CD4-positive, alpha-beta memory T cell (primary cell): ENCODE results near the gene HAPSTR1. TPM values are rescaled to one million over a fixed set of nuclear protein-coding genes. Genes with fewer than 3 reads are reported as not detected.
"Not testable (repeated sequence)": the region's sequence is repeated elsewhere in the genome, so short reads cannot be mapped to it uniquely, and the experiment has no call there.

ENCODE experiments used
- CTCF ChIA-PET: fragments of 350-600 bp; sonication (Branson Sonifier 250); formaldehyde crosslinking; loops from one replicate; lab custom pipeline; 2021; ENCODE audit warnings: inconsistent platforms; ENCODE audit not compliant: partially characterized antibody; lab: Charles Lee
- POLR2A ChIA-PET: fragments of 350-600 bp; sonication (Branson Sonifier 250); formaldehyde crosslinking; loops from one replicate; lab custom pipeline; 2021; ENCODE audit not compliant: partially characterized antibody; lab: Charles Lee
- DNase-seq, 5 donors: peaks; one replicate each; pipeline versions ENCODE4 v3.0.0 to v3.0.0-alpha.2; 2020 to 2022; ENCODE audit warnings: mixed read lengths in 1 of 5
- H3K27ac ChIP-seq: one replicate; pipeline ENCODE4 v1.7.0; 2013; ENCODE audit warnings: low read depth, low read length
- H3K27me3 ChIP-seq: 2 replicates; pipeline ENCODE4 v1.7.0; 2013; ENCODE audit warnings: mild to moderate bottlenecking, low read length, moderate library complexity; ENCODE audit not compliant: insufficient read depth
- H3K36me3 ChIP-seq: 2 replicates; pipeline ENCODE4 v1.7.0; 2013; ENCODE audit warnings: mild to moderate bottlenecking, low read length, moderate library complexity; ENCODE audit not compliant: insufficient read depth
- H3K4me1 ChIP-seq: 2 replicates; pipeline ENCODE4 v1.7.0; 2013; ENCODE audit warnings: mild to moderate bottlenecking, low read length, moderate library complexity; ENCODE audit not compliant: insufficient read depth
- H3K4me3 ChIP-seq, 2 donors: one replicate each; pipeline ENCODE4 v1.7.0; 2013; ENCODE audit warnings: low read length in 2 of 2, mild to moderate bottlenecking in 1 of 2
- H3K9me3 ChIP-seq, 2 donors: one replicate each; pipeline ENCODE4 v1.7.0; 2013; ENCODE audit warnings: low read length in 2 of 2, control low read depth in 1 of 2; ENCODE audit not compliant: control insufficient read depth in 1 of 2
- H3K27ac Mint-ChIP-seq, 7 donors: one replicate each; pipeline ENCODE4 v1.8.0; 2020 to 2021; ENCODE audit warnings: mixed read lengths in 7 of 7, mild to moderate bottlenecking in 6 of 7, inconsistent platforms in 3 of 7, moderate library complexity in 3 of 7
- H3K27me3 Mint-ChIP-seq, 2 donors: one replicate each; pipeline ENCODE4 v1.8.0; 2020 to 2021; ENCODE audit warnings: mixed read lengths in 2 of 2
- H3K36me3 Mint-ChIP-seq, 2 donors: one replicate each; pipeline ENCODE4 v1.8.0; 2020 to 2021; ENCODE audit warnings: mixed read lengths in 2 of 2, inconsistent platforms in 1 of 2, mild to moderate bottlenecking in 1 of 2
- H3K4me1 Mint-ChIP-seq, 4 donors: one replicate each; pipeline ENCODE4 v1.8.0; 2020 to 2021; ENCODE audit warnings: mixed read lengths in 4 of 4, mild to moderate bottlenecking in 1 of 4
- H3K4me3 Mint-ChIP-seq, 8 donors: one replicate each; pipeline ENCODE4 v1.8.0; 2020 to 2021; ENCODE audit warnings: mixed read lengths in 8 of 8, mild to moderate bottlenecking in 7 of 8, moderate library complexity in 6 of 8, inconsistent platforms in 3 of 8
- H3K9me3 Mint-ChIP-seq, 8 donors: one replicate each; pipeline ENCODE4 v1.8.0; 2020 to 2021; ENCODE audit warnings: mixed read lengths in 8 of 8, mild to moderate bottlenecking in 5 of 8, inconsistent platforms in 3 of 8, moderate library complexity in 1 of 8
- intact Hi-C: fragments of 100-400 bp; cut with micrococcal nuclease; formaldehyde crosslinking; loops from one replicate; pipeline ENCODE4 v1.15.1; 2023
- polyA plus RNA-seq, 2 donors: library from polyadenylated mRNA; unstranded; fragments of 300-500 nt; fragmentation: Illumina TruSeq; gene quantifications; one replicate each; pipeline ENCODE4 v1.2.3, GENCODE V29; 2021
- total RNA-seq, 2 experiments: library from RNA; stranded (reverse); gene quantifications; one replicate each; pipeline ENCODE4 v1.2.3, GENCODE V29; 2021

Gene HAPSTR1, protein sequence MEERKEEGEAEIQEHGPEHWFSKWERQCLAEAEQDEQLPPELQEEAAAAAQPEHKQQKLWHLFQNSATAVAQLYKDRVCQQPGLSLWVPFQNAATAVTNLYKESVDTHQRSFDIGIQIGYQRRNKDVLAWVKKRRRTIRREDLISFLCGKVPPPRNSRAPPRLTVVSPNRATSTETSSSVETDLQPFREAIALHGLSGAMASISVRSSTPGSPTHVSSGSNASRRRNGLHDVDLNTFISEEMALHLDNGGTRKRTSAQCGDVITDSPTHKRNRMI
- total RNA-seq = 10 to 100 TPM; 89.6 to 90.5 TPM
- polyA plus RNA-seq = 10 to 100 TPM in 1 of 2 donors, 1 to 10 TPM in 1; 7.2 to 21.1 TPM

DNA sequence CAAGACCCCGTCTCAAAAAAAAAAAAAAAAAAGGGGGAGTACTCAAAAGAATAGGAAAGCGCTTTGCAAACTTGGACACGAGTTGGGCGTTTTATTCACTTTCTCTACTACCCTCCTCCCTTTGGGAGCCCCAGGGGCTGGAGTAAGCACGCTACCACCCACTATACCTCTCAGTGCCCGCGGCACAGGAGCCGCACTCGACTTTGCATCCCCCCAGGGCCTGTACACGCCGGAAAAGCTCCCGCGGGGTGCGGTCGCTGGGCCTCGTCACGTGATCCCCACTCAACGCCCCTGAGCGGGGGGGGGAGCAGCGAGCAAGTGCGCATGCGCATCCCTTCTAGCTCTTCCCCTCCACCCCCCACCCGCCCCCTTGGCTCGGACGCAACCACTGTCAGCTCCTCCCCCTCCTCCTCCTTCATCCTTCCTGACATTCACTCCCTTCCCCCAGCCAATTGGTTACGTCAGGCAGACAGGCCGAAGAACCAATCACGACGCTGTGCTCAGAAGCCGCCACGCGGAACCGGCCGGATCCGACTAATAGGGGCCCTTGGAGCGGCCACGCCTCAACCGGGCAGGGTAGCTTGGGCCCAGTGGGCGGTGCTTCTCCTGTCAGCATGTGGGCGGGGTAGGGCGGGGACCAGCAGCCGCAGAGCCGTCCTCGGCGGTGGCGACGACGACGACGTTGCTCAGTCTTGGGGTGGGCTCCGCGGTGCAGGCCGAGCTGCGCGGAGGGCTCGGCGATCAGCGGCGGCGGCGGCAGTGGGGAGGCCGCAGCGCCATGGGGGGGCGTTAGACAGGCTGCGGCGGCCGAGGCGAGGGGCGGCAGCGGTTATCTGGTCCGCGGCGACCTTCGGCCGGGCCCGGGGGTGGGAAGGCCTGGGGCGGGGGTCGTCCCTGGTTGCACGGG is at the start of gene HAPSTR1:
HAPSTR1 (plus strand) TSS at position 685 of the 907 bp plus-strand sequence. CDS start 401 bp downstream, outside the sequence.
- Histone ChIP-seq H3K36me3 (peaks cover 12% of the 10 kb centered on the region), H3K4me1 (peaks cover 43% of the 10 kb centered on the region), H3K27me3 (no peaks in the 10 kb centered on the region), H3K27ac (peak within 1 kb of the TSS; percentile 93), H3K4me3 (peak within 1 kb of the TSS; percentile 69 to 98), H3K9me3 (no peaks in the 10 kb centered on the region)
- Mint-ChIP-seq H3K27me3 (no peaks in the 10 kb centered on the region), H3K36me3 (peaks cover 24 to 33% of the 10 kb centered on the region in 2 donors), H3K4me3 (peak within 1 kb of the TSS; percentile 96 to 100 (median 99)), H3K4me1 (peaks cover 30 to 53% (median 35%) of the 10 kb centered on the region in 4 donors), H3K27ac (peak within 1 kb of the TSS; percentile 96 to 99 (median 98)), H3K9me3 (peaks cover 0 to 6% (median 0%) of the 10 kb centered on the region in 8 donors)
- intact Hi-C loops = loop anchor here (1.0 to 10.0 kb wide), 9 partner anchors 12 to 1851 kb away; partner anchors contain the start of genes ATF7IP2, CLEC16A, DEXI and METTL22
- CTCF ChIA-PET = interaction anchor here (0.8 to 3.4 kb wide), 3 partner anchors 11 to 155 kb away, joined by 3 to 11 read pairs (median 4); no protein-coding TSS in a partner anchor
- DNase-seq = peak; percentile 97 to 100 (median 100)
- POLR2A ChIA-PET = interaction anchor here (0.6 to 4.7 kb wide), 32 partner anchors 10 to 1850 kb away, joined by 3 to 76 read pairs (median 5); partner anchors contain the start of genes ABAT, CARHSP1, METTL22 and NUBP1

DNA sequence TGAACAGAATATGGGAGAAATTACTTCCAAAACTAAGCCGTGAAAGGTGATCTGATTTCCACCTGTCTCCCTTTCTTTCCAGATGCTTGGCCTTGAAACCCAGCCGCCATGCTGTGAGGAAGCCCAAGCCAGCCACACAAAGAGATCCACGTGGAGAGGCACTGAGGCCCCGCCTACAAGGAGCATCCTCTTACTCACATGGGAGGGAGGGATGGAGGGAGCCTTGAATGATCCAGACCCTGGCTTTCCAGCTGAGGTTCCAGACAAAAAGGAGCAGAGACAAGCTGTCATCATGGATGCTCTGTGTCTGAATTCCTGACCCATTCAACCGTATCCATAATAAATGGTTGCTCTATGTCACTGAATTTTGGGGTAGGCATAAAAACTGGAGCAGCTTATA is 48.9 kb upstream of the HAPSTR1 start:
- Mint-ChIP-seq H3K9me3 (peaks cover 0 to 20% (median 10%) of the 10 kb centered on the region in 8 donors), H3K4me1 (peaks cover 0 to 4% (median 0%) of the 10 kb centered on the region in 4 donors), H3K36me3 (peaks cover 0 to 3% of the 10 kb centered on the region in 2 donors), H3K4me3 (no peak overlapping the region), H3K27ac (no peak overlapping the region), H3K27me3 (peaks cover 1% of the 10 kb centered on the region in 2 donors)
- H3K4me3 ChIP-seq = no peak overlapping the region
- ChIA-PET CTCF (interaction anchor here (0.6 to 1.4 kb wide), 2 partner anchors 33 to 40 kb away, joined by 3 to 4 read pairs; no protein-coding TSS in a partner anchor), POLR2A (no interaction called here)
- no peaks in the 10 kb centered on the region for H3K27me3 ChIP-seq
- H3K36me3 ChIP-seq = no peaks in the 10 kb centered on the region
- H3K27ac ChIP-seq = no peak overlapping the region
- no peaks in the 10 kb centered on the region for H3K4me1 ChIP-seq
- no peak for DNase-seq
- intact Hi-C loops = no loop called here
- no peaks in the 10 kb centered on the region for H3K9me3 ChIP-seq

DNA sequence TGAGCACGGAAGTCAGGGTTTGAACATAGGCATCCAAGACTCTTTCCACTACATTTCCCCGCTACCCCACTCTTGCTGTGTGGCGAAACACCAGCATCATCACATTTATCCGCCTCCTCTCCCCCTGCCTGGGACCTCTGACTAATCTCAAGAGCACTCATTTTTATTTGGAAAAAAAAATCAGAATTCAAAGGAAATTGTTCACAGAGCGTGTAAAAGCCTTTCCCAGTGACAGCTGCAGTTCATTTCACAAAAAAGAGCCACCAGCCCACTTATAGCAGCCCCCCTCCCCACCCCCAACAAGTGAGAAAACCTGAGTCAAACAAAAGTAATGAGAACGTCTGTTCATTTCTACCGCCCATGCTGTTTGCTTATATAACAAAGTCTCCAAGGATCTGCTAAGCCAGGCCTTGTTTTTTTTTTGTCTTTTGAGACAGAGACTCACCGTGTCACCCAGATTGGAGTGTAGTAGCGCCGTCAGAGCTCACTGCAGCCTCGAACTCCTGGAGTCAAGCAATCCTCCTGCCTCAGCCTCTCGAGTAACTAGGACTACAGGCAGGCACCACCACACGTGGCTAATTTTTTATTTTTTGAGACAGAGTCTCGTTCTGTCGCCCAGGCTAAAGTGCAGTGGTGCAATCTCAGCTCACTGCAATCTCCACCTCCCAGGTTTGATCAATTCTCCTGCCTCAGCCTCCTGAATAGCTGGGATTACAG is 48.3 kb upstream of the HAPSTR1 start:
- POLR2A ChIA-PET = no interaction called here
- Mint-ChIP-seq H3K4me1 (peaks cover 0 to 8% (median 0%) of the 10 kb centered on the region in 4 donors), H3K27me3 (peaks cover 1% of the 10 kb centered on the region in 2 donors), H3K36me3 (peaks cover 0 to 3% of the 10 kb centered on the region in 2 donors), H3K27ac (no peak overlapping the region), H3K4me3 (no peak overlapping the region), H3K9me3 (peaks cover 0 to 21% (median 10%) of the 10 kb centered on the region in 8 donors)
- no peak overlapping the region for H3K27ac ChIP-seq
- intact Hi-C loops = no loop called here
- H3K27me3 ChIP-seq = no peaks in the 10 kb centered on the region
- H3K9me3 ChIP-seq = no peaks in the 10 kb centered on the region
- CTCF ChIA-PET = interaction anchor here (0.6 kb wide), 1 partner anchor 40 kb away, joined by 3 read pairs; no protein-coding TSS in a partner anchor
- no peak for DNase-seq
- H3K36me3 ChIP-seq = no peaks in the 10 kb centered on the region
- H3K4me3 ChIP-seq = no peak overlapping the region
- no peaks in the 10 kb centered on the region for H3K4me1 ChIP-seq

DNA sequence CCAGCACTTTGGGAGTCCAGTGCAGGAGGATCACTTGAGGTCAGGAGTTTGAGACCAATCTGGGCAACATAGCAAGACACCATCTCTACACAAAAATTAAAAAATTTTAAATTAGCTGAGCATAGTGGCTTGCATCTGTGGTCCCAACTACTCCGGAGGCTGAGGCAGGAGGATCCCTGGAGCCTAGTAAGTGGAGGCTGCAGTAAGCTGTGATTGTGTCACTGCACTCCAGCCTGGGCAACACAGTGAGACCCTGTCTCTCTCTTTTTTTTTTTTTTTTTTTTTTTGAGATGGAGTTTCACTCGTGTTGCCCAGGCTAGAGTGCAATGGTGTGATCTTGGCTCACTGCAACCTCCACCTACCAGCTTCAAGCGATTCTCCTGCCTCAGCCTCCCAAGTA is 45.9 kb upstream of the HAPSTR1 start:
- CTCF ChIA-PET = interaction anchor here (0.6 kb wide), 1 partner anchor 32 kb away, joined by 3 read pairs; no protein-coding TSS in a partner anchor
- H3K9me3 ChIP-seq, H3K36me3 Mint-ChIP-seq, H3K4me3 ChIP-seq, H3K4me3 Mint-ChIP-seq, intact Hi-C loops, H3K4me1 Mint-ChIP-seq, H3K27ac Mint-ChIP-seq, H3K27me3 ChIP-seq, H3K36me3 ChIP-seq, H3K27me3 Mint-ChIP-seq, H3K27ac ChIP-seq, H3K4me1 ChIP-seq, DNase-seq: not testable (repeated sequence)
- peaks cover 0 to 21% (median 10%) of the 10 kb centered on the region in 8 donors for H3K9me3 Mint-ChIP-seq
- POLR2A ChIA-PET = interaction anchor here (0.5 kb wide), 1 partner anchor 188 kb away, joined by 3 read pairs; no protein-coding TSS in a partner anchor

DNA sequence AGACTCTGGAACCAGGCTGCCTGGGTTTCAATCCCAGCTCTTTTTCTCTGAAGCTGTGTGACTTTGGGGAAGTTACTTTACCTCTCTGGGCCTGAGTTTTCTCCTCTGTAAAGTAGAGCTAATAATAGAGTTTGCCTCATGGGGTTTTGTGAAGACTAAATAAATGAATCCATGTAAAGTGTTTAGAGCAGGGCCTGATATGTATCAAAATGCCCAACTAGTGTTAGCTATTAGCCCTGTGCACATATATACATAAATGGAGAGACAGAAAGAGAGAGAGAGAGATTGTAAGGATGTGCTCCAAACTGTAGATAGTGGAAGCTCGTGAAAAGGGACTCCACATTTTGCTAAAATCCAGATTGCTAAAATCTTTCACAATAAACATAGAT is 44.8 kb upstream of the HAPSTR1 start:
- H3K4me3 ChIP-seq = no peak overlapping the region
- H3K36me3 ChIP-seq = no peaks in the 10 kb centered on the region
- POLR2A ChIA-PET = no interaction called here
- H3K27me3 Mint-ChIP-seq = no peaks in the 10 kb centered on the region
- H3K36me3 Mint-ChIP-seq = peaks cover 0 to 3% of the 10 kb centered on the region in 2 donors
- no peak overlapping the region for H3K27ac ChIP-seq
- H3K9me3 ChIP-seq = no peaks in the 10 kb centered on the region
- no peak overlapping the region for H3K27ac Mint-ChIP-seq
- H3K27me3 ChIP-seq = no peaks in the 10 kb centered on the region
- intact Hi-C loops = no loop called here
- H3K4me3 Mint-ChIP-seq = no peak overlapping the region
- H3K4me1 Mint-ChIP-seq = peaks cover 0 to 9% (median 0%) of the 10 kb centered on the region in 4 donors
- H3K9me3 Mint-ChIP-seq = peaks cover 0 to 21% (median 10%) of the 10 kb centered on the region in 8 donors
- no peak for DNase-seq
- CTCF ChIA-PET = interaction anchor here (1.2 kb wide), 1 partner anchor 14 kb away, joined by 4 read pairs; no protein-coding TSS in a partner anchor
- no peaks in the 10 kb centered on the region for H3K4me1 ChIP-seq

DNA sequence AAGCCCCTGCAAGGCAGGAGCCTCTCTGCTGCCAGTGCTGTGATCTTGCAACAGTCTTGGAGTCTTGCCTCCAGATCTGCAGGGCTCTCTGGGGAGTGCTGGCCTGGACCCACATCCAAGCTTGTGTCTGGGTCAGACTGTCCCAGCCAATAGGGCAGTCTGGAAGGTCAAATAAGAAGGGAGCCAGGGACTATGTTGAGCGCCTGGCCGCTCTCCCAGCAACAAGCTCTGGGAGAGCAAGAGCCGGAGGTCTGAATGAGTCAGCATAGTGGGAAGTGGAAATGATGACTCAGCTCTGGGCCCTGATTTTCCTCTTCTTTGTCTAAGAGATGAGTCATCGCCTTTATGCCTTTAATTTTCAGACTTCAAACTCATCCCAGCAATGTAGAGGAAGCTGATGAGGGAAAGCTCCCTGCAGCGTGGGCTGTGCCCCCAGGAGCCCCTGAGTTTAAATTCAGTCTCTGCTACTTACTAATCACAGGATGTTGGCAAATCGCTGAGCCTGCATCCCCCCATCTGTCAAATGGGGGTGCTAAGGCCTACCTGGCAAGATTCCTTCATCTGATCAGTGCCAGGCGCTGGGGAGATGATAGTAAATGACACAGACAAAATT is 43.6 kb upstream of the HAPSTR1 start:
- Histone ChIP-seq H3K27me3 (no peaks in the 10 kb centered on the region), H3K36me3 (no peaks in the 10 kb centered on the region), H3K27ac (no peak overlapping the region), H3K4me3 (no peak overlapping the region), H3K9me3 (no peaks in the 10 kb centered on the region), H3K4me1 (no peaks in the 10 kb centered on the region)
- H3K36me3 Mint-ChIP-seq = peaks cover 0 to 3% of the 10 kb centered on the region in 2 donors
- DNase-seq = peak in 1 of 5 donors; percentile 4
- intact Hi-C loops = no loop called here
- H3K4me1 Mint-ChIP-seq = peaks cover 0 to 9% (median 0%) of the 10 kb centered on the region in 4 donors
- peaks cover 0 to 20% (median 9%) of the 10 kb centered on the region in 8 donors for H3K9me3 Mint-ChIP-seq
- ChIA-PET CTCF (interaction anchor here (1.1 to 1.2 kb wide), 2 partner anchors 16 to 39 kb away, joined by 3 to 4 read pairs; no protein-coding TSS in a partner anchor), POLR2A (no interaction called here)
- H3K4me3 Mint-ChIP-seq = no peak overlapping the region
- no peaks in the 10 kb centered on the region for H3K27me3 Mint-ChIP-seq
- H3K27ac Mint-ChIP-seq = no peak overlapping the region
